PFSK-1 (cell line): ENCODE data around the gene MCTP1.

Experiments
- FOXP2 ChIP-seq: optimal IDR thresholded peaks from 2 replicates; pipeline ENCODE3; 2011; ENCODE audit warnings: borderline replicate concordance, control low read depth, inconsistent platforms; ENCODE audit not compliant: insufficient read depth; ENCODE audit errors: extremely low read length, extremely low read depth
- POLR2AphosphoS5 ChIP-seq: IDR thresholded peaks from 2 replicates; pipeline ENCODE4 v1.6.1; 2012; ENCODE audit warnings: low read depth, mild to moderate bottlenecking, control low read depth, low read length, moderate library complexity
- REST ChIP-seq, 2 experiments: IDR thresholded peaks; 2 replicates each; pipeline versions ENCODE4 v1.6.1 to v1.8.0; 2011 to 2012; ENCODE audit warnings: low read depth in 2 of 2, low read length in 2 of 2, control low read depth in 1 of 2, inconsistent platforms in 1 of 2, mild to moderate bottlenecking in 1 of 2, moderate library complexity in 1 of 2; ENCODE audit not compliant: insufficient read depth in 1 of 2
- SIN3A ChIP-seq: IDR thresholded peaks from 2 replicates; pipeline ENCODE4 v1.6.1; 2012; ENCODE audit warnings: mild to moderate bottlenecking, low read length, moderate library complexity, borderline replicate concordance; ENCODE audit not compliant: insufficient read depth
- TAF1 ChIP-seq: IDR thresholded peaks from 2 replicates; pipeline ENCODE4 v1.6.1; 2012; ENCODE audit warnings: low read length, control low read depth, borderline replicate concordance; ENCODE audit not compliant: insufficient read depth

MCTP1 gene

GRCh38 chr5:95317085-95317484 is 32.2 kb upstream of the MCTP1 start:
- no peak for TF ChIP-seq SIN3A
- no peak for TF ChIP-seq FOXP2
- TF ChIP-seq TAF1 = no peak
- no peak for TF ChIP-seq REST (IDR thresholded peaks at IDR 0.05; ENCODE audit: insufficient read depth in 1 of 2, low read depth in 2 of 2, low read length in 2 of 2)
- no peak for TF ChIP-seq POLR2AphosphoS5

- TF ChIP-seq POLR2AphosphoS5 (no peak), REST (IDR thresholded peaks at IDR 0.05; ENCODE audit: insufficient read depth in 1 of 2, low read depth in 2 of 2, low read length in 2 of 2) (no peak), SIN3A (no peak), FOXP2 (no peak), TAF1 (no peak)
Measured at GRCh38 chr5:95304711-95305110, 19.8 kb upstream of the MCTP1 start.

DNA sequence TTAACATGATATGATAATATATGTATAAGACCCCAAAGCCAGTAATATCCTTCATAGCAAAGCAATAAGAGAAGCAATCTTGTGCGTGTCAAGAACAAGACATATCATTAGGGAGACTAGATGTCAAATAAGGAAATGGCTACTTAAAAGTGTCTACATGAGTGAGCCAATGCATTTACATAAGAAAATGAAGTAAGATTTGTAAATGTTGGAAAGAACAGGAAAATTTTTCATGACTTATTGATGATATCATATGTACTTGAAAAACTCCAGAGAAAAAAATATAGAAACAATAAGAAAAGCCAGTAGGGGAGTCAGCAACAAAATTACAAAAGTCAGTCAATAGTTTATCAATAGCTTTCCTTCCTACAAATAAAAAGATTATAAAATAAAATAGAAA is 13.8 kb upstream of the MCTP1 start:
- no peak for TF ChIP-seq SIN3A
- TF ChIP-seq POLR2AphosphoS5 = no peak
- no peak for TF ChIP-seq TAF1
- TF ChIP-seq FOXP2 = no peak
- no peak for TF ChIP-seq REST (IDR thresholded peaks at IDR 0.05; ENCODE audit: insufficient read depth in 1 of 2, low read depth in 2 of 2, low read length in 2 of 2)

GRCh38 chr5:95296291-95296690 is 11.4 kb upstream of the MCTP1 start:
- no peak for TF ChIP-seq POLR2AphosphoS5
- no peak for TF ChIP-seq REST (IDR thresholded peaks at IDR 0.05; ENCODE audit: insufficient read depth in 1 of 2, low read depth in 2 of 2, low read length in 2 of 2)
- no peak for TF ChIP-seq FOXP2
- no peak for TF ChIP-seq TAF1
- TF ChIP-seq SIN3A = no peak

DNA sequence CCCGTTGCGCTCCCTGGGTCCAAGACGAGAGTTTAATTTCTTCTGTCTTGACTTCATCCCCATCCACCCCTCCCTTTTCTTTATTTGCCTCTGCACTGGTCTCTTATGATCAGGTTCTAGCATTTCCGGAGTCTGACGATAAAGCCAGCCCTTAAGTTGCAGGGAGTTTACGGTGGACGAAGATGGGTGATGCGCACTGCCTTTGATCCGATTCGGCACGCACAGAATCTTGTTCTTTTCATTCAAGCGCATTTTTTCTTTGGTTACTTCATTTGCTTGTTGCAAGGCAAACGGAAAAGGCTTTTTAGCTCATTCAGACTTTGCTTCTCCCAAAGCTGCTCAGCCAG is 488 bp upstream of the MCTP1 start:
- no peak for TF ChIP-seq REST (IDR thresholded peaks at IDR 0.05; ENCODE audit: insufficient read depth in 1 of 2, low read depth in 2 of 2, low read length in 2 of 2)
- no peak for TF ChIP-seq TAF1
- TF ChIP-seq POLR2AphosphoS5 = no peak
- no peak for TF ChIP-seq FOXP2
- no peak for TF ChIP-seq SIN3A
